Activated CD8-positive, alpha-beta memory T cell treated with anti-CD3 and anti-CD28 coated beads, Interleukin-2, amount 50 U/mL, for 1 hour (primary cell): ENCODE data around the gene NPVF.

Source experiments
- DNase-seq: peaks from one replicate; pipeline ENCODE4 v3.0.0-alpha.2; 2020; ENCODE audit errors: extremely low read depth

NPVF gene, protein sequence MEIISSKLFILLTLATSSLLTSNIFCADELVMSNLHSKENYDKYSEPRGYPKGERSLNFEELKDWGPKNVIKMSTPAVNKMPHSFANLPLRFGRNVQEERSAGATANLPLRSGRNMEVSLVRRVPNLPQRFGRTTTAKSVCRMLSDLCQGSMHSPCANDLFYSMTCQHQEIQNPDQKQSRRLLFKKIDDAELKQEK

DNA sequence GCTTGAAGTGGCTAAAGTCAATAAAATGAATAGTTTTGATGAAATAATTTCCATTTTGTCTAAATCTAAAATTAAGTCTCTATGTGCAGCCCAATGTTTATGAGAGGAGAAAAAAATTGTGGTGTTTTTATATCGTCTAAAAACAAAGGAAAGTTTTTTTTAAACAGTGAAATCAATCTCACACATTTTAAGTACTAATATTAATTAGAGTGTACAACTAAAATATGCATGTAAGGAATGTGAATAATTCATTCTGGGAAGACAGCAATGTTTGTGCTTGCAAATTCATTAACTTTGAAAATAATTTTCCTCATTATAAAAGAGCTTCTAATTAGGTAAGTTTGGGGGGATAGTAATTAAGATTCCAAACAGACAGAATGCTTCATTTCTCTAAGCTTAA, at the start of gene NPVF:
TSS of gene NPVF (minus strand) at position 101 of the 400 bp plus-strand sequence. CDS start at position 54, 47 bp downstream.
- no peak for DNase-seq

DNA sequence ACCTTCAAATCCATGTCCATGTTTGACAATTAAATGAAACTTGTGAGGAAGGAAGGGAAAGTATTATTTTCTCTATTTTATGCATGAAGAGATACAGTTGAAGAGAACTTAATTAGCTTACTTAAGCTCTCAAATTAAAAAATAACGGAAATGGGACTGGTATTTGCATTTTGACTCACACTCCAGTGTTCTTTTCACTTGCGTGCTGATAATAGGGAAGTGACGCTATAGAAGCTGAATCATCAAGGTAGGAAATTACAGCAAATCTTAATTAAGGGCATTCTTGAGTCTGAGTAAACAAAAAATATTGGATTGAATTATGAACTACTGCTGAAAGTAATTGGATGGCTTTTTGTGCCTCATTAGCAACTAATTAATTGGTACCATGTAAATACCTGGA, 44.0 kb upstream of the NPVF start:
- no peak for DNase-seq

DNA sequence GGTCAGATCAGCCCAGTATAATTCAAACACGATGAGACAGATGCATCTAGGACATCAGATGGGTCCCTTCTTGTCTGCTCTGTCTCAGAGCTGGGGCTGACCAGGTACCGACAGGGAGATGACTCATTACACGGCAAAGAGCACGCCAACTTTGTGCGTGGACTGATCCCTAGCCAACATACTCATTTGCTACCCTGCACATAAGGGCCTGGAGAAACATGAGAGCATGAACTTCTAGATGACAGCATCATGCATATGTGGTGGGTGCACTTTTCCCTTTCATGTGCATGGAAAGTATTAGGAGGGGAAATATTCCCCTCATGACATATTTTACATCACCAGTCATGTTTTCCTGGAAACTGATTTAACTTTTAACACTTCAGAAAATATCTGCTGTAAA, 35.1 kb upstream of the NPVF start:
- DNase-seq: no peak

DNA sequence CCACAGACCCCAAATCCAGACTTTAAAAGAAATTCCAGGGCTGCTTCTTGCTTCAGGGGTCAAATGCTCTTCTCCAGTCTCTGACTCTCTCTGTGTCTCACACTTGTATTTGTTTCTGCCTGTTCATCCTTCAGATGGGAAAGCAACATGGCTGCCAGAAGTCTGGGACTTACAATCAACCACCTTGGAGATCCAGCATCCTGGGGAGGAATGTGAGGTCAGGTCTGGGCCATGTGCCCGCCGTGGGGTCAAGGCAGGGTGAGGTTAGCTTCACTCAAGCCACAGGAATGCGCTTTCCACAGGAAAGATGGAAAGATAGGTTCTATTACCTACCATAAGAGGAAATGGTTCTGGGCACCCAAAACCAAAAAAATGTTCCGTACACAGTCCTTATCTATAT, 34.3 kb upstream of the NPVF start:
- DNase-seq: no peak

DNA sequence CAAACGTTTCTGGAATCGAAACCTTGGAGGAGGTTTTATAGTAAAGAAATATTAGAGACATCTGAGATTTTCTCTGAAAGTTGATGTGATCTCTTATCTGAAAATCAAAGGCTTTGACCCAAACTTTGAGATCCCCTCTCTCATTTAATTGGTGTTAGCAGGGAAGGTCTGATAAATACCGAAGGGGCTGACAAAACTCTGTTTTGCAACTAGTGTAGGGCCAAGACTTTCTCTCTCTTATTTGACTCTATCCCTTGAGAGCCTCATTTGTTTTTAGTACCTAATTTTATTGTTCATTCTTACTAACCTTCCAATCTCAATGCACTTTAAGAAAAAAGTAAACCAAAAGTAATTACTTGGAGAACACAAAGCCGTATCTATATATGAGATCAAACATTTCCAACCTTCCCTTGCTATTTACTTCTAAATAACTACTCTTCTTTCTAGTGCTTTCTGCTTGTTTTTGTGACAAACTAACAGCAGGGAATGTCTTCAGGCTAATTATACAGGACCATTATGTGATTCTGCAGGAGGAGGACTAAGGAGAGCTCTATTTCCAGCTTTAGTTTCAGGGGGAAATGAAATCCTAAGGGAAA, 33.4 kb upstream of the NPVF start:
- DNase-seq: no peak

DNA sequence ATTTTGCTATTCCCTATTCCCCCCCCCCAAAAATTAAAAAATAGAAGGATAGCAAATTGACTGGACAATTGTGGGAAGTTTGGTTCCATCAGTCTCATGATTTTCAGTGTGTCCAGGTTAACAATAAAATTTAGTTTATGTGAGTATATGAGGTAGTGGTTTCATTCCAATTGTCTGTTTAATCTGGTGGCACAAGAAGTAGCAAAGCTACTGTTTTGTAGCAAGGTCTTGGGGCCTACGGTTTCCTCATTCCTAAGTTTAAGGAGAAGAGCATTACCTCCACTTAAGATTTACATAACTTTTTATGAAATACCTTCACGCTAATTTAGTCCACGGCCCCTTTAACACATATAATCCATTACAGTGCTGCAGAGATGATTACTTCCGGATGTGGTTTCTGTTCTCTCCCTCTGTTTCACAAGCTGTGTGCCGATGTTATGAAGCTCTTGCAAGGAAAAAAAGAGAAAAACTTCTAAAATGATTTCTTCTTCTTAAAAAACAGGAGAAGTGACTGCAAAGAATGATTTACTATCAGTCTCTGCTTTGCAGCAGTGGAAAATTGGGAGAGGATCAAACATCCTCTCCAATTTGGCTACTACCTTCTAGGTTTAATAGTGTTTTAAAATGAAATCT, 32.7 kb upstream of the NPVF start:
- no peak for DNase-seq

GRCh38 chr7:25259487-25260243, 31.4 kb upstream of the NPVF start:
- DNase-seq: peak; percentile 40

- no peak for DNase-seq
Observed at GRCh38 chr7:25256333-25256819, 28.1 kb upstream of the NPVF start.

GRCh38 chr7:25255611-25256332, 27.5 kb upstream of the NPVF start:
- DNase-seq: no peak

DNA sequence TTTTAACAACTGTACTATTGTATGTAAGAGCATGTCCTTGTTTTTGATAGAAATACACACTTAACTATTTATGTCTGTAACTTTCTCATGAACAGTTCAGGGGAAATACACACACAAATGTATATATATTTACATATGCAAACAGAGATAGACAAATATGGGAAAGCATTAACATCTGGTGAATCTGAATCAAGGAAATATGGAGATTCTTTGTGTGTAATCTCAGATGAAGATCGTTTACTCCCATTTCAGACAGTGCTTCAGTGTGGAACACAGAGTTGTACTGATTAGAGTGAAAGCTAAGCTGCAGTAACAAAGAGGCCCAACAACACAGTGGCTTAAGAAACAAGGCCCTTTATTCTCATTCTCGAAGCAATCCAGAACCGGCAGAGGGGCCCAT, 26.3 kb upstream of the NPVF start:
- DNase-seq: no peak

DNA sequence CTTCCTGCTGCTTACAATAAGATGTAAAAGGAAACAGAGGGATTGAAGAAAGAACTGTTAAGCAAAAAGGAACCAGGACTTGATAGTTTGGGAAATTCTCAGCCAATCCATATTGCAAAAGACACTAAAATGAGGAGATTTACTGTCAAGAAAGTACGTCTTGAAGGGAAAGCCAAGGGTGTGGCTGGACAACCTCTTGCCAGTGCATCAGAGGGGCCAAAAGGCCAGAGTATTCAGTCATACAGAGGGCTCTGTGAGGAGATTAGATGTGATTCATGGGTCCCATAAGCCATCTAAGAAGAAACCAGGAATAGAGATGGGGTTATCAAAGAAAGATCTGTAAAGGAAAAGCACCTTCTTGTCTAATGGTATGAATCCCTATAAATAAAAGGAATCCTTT, 25.4 kb upstream of the NPVF start:
- no peak for DNase-seq

DNA sequence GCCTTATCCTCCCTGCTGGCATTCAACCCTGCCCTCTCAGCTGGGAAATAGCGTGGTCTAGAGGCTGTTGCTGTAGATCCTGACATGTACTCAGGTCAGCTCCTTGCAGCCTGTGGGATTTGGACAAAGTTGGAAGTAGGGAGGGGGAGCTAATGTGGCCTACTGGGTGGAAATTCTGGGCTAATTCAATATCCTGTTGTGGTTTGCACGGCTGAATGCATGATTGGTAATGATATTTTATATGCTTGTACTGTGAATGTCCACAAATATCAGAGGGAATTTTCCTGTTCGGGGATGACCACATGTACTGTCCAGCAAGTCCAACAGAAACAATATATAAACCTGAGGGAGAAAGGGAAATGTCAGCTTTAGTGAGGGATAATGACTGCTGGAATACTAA, 22.1 kb upstream of the NPVF start:
- DNase-seq: no peak

GRCh38 chr7:25249772-25250171, 21.5 kb upstream of the NPVF start:
- DNase-seq: no peak

DNA sequence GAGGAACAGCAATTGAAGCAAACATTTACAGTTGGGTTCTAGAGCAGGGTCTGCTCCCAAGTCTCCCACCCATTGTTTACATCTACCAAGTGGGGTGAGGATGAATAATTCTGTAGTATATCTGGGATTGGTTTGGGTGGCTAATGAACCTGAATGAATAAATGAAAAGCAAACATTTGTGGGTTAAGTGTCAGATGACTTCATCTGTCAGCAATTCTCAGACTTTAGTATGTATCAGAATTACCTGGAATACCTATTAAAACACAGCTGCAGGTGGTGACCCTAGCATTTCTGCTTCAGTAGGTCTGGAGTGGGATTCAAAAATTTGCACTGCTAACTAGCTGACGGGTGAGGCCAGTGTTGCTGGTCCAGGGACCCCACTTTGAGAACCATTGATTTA, 18.0 kb upstream of the NPVF start:
- no peak for DNase-seq

- DNase-seq: no peak
Observed at GRCh38 chr7:25244254-25245033, 16.2 kb upstream of the NPVF start.

DNA sequence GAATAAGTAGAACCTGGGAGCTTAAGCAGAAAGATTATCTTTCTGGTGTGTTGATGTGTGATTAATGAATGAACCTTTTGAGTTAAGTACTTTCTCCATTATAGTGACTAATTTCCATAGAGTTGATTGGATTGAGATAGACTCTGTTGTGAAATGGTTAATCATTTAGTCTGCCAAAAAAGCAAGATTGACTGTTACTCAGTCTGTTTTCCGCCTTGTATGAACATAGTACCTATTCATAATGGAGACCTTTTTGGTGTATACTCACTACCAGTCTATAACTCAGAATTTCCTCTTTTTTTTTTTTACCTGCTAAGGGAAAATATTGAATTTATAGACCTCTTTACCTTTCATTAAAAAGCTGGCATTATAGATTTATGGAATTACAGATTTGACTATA, 14.4 kb upstream of the NPVF start:
- no peak for DNase-seq

GRCh38 chr7:25240896-25241295, 12.6 kb upstream of the NPVF start:
- DNase-seq: no peak

- no peak for DNase-seq
Observed at GRCh38 chr7:25240340-25240739, 12.1 kb upstream of the NPVF start.

GRCh38 chr7:25239888-25240287, 11.6 kb upstream of the NPVF start:
- no peak for DNase-seq

- no peak for DNase-seq
Observed at GRCh38 chr7:25238066-25238725, 9.9 kb upstream of the NPVF start.

- no peak for DNase-seq
Observed at GRCh38 chr7:25235471-25235870, 7.2 kb upstream of the NPVF start.
